Endothelial cell of umbilical vein (primary cell): Measurements from ENCODE around the gene CIDEA. TPM values are rescaled to one million over a fixed set of nuclear protein-coding genes. Genes with fewer than 3 reads are reported as not detected.

ENCODE experiments used
- BruUV-seq: library from RNA; stranded (reverse); fragments of 400-500 nt; replicated peaks from 2 replicates; lab custom pipeline; 2021; lab: Mats Ljungman, UMichigan
- CTCF ChIA-PET: fragments of 300-600, 350-600 bp; sonication (Branson Sonifier 250); formaldehyde crosslinking; loops from one replicate; lab custom pipeline; 2021; ENCODE audit warnings: antibody characterized with exemption, inconsistent platforms; lab: Charles Lee
- POLR2A ChIA-PET: fragments of 300-600, 350-600 bp; sonication (Branson Sonifier 250); formaldehyde crosslinking; loops from one replicate; lab custom pipeline; 2021; ENCODE audit warnings: antibody characterized with exemption, inconsistent platforms; lab: Charles Lee
- DNase-seq: peaks from one replicate; pipeline ENCODE4 v3.0.0-alpha.2; 2011; ENCODE audit warnings: low read depth, low spot score
- FAIRE-seq: peaks from 2 replicates; lab custom pipeline; 2011; peaks lifted over from hg19 to GRCh38; lab: Jason Lieb, UNC
- H2AFZ ChIP-seq: 2 replicates; pipeline ENCODE4 v1.6.0; 2012; ENCODE audit warnings: low read depth, low read length, control low read depth, inconsistent platforms
- H3K27ac ChIP-seq: 2 replicates; pipeline ENCODE4 v1.5.1; 2011; ENCODE audit warnings: low read depth, mild to moderate bottlenecking, control low read depth, low read length, moderate library complexity; ENCODE audit not compliant: insufficient read depth
- H3K27me3 ChIP-seq, 2 experiments: 2 replicates each; pipeline versions ENCODE4 v1.6.0 to v1.6.1; 2011; ENCODE audit warnings: low read length in 2 of 2, mixed read lengths in 1 of 2; ENCODE audit not compliant: control insufficient read depth in 2 of 2, insufficient read depth in 2 of 2
- H3K36me3 ChIP-seq, 2 experiments: 2 replicates in 1 of 2; 3 replicates in 1 of 2; pipeline ENCODE4 v1.5.1; 2011; ENCODE audit warnings: low read length in 2 of 2, mild to moderate bottlenecking in 1 of 2, moderate library complexity in 1 of 2; ENCODE audit not compliant: control insufficient read depth in 2 of 2, insufficient read depth in 2 of 2; ENCODE audit errors: extremely low read depth in 1 of 2
- H3K4me1 ChIP-seq: 3 replicates; pipeline ENCODE4 v1.5.1; 2011; ENCODE audit warnings: mild to moderate bottlenecking, low read length; ENCODE audit not compliant: control insufficient read depth, insufficient read depth; ENCODE audit errors: extremely low read depth
- H3K4me2 ChIP-seq: 2 replicates; pipeline ENCODE4 v1.6.1; 2011; ENCODE audit warnings: low read length, control low read depth, mixed read lengths; ENCODE audit not compliant: insufficient read depth
- H3K4me3 ChIP-seq, 3 experiments: fragments of 200-600 bp in 1 of 3; sonication (generic), shearing (Covaris generic) in 1 of 3; replicated peaks in 1 of 3; 2 replicates each; pipeline ENCODE4 v1.5.1; 2011 to 2016; ENCODE audit warnings: control low read depth in 3 of 3, low read length in 3 of 3, mild to moderate bottlenecking in 2 of 3, inconsistent platforms in 1 of 3, low read depth in 1 of 3, moderate library complexity in 1 of 3; ENCODE audit not compliant: insufficient read depth in 1 of 3
- H3K79me2 ChIP-seq: 2 replicates; pipeline ENCODE4 v1.6.0; 2012; ENCODE audit warnings: low read length, inconsistent platforms; ENCODE audit not compliant: control insufficient read depth, insufficient read depth
- H3K9ac ChIP-seq: replicated peaks from 2 replicates; pipeline ENCODE3; 2011; ENCODE audit warnings: low read length, control low read depth; ENCODE audit not compliant: insufficient read depth; ENCODE audit errors: extremely low read depth
- H3K9me1 ChIP-seq: replicated peaks from 3 replicates; pipeline ENCODE4 v1.6.0; 2011; ENCODE audit warnings: mild to moderate bottlenecking, low read length; ENCODE audit not compliant: control insufficient read depth, insufficient read depth; ENCODE audit errors: extremely low read depth
- H3K9me3 ChIP-seq: replicated peaks from 2 replicates; pipeline ENCODE4 v1.5.1; 2012; ENCODE audit warnings: low read length, inconsistent platforms; ENCODE audit not compliant: control insufficient read depth, insufficient read depth
- H4K20me1 ChIP-seq: replicated peaks from 2 replicates; pipeline ENCODE3; 2011; ENCODE audit warnings: mild to moderate bottlenecking, low read length; ENCODE audit not compliant: control insufficient read depth, insufficient read depth; ENCODE audit errors: extremely low read depth
- CTCF ChIP-seq, 2 donors: IDR thresholded peaks; 1 replicate in 1 of 2; 2 replicates in 1 of 2; pipeline ENCODE4 v1.5.1; 2011; ENCODE audit warnings: low read length in 2 of 2, mild to moderate bottlenecking in 2 of 2, moderate library complexity in 2 of 2, control low read depth in 1 of 2, inconsistent platforms in 1 of 2, low read depth in 1 of 2; ENCODE audit not compliant: insufficient read depth in 1 of 2; ENCODE audit errors: extremely low read depth in 1 of 2
- EZH2 ChIP-seq: IDR thresholded peaks from 2 replicates; pipeline ENCODE4 v1.6.1; 2012; ENCODE audit warnings: borderline replicate concordance, low read depth, mild to moderate bottlenecking, moderate library complexity, low read length, inconsistent platforms; ENCODE audit not compliant: severe bottlenecking
- FOS ChIP-seq: IDR thresholded peaks from 2 replicates; pipeline ENCODE4 v1.6.1; 2011; ENCODE audit warnings: mild to moderate bottlenecking, low read length, moderate library complexity, borderline replicate concordance; ENCODE audit not compliant: insufficient read depth
- GATA2 ChIP-seq: IDR thresholded peaks from 2 replicates; pipeline ENCODE4 v1.7.0; 2011; ENCODE audit warnings: low read depth, mild to moderate bottlenecking, moderate library complexity, mixed read lengths, low read length; ENCODE audit not compliant: insufficient read length, insufficient read depth
- JUN ChIP-seq: IDR thresholded peaks from 2 replicates; pipeline ENCODE4 v1.6.1; 2011; ENCODE audit warnings: borderline replicate concordance, low read depth; ENCODE audit not compliant: insufficient read length, insufficient read depth
- MAX ChIP-seq: IDR thresholded peaks from 2 replicates; pipeline ENCODE4 v1.6.1; 2011; ENCODE audit not compliant: insufficient read depth, insufficient read length
- MYC ChIP-seq: IDR thresholded peaks from one replicate; pipeline ENCODE4 v1.6.1; 2011; ENCODE audit warnings: mild to moderate bottlenecking, low read depth, low read length
- POLR2A ChIP-seq: IDR thresholded peaks from 2 replicates; pipeline ENCODE4 v1.6.1; 2012; ENCODE audit warnings: low read depth, mild to moderate bottlenecking, control low read depth, low read length
- POLR2AphosphoS5 ChIP-seq: IDR thresholded peaks from 2 replicates; pipeline ENCODE4 v1.6.1; 2012; ENCODE audit warnings: low read depth, mild to moderate bottlenecking, control low read depth, low read length, moderate library complexity; ENCODE audit not compliant: insufficient read depth
- dilution Hi-C: fragments of 300-500 bp; cut with MboI; formaldehyde crosslinking; loops from one replicate; pipeline ENCODE4 v1.15.0; 2019; ENCODE audit warnings: low sequenced_read_pairs; ENCODE audit not compliant: extremely low pct_ligation_motif_present
- intact Hi-C: fragments of 100-400 bp; cut with micrococcal nuclease; formaldehyde crosslinking; loops from one replicate; pipeline ENCODE4 v1.10.0; 2022
- polyA plus RNA-seq, 4 experiments: library from polyadenylated mRNA; depleted of rRNA in 3 of 4; stranded (reverse) in 3 of 4; unstranded in 1 of 4; fragments of >200 nt; gene quantifications; 2 replicates each; pipeline versions ENCODE4 v1.2.1 to v1.2.3, GENCODE V29; 2011 to 2012; ENCODE audit warnings: missing spikeins in 1 of 4
- total RNA-seq: library from RNA; stranded (reverse); gene quantifications from 2 replicates; pipeline ENCODE4 v1.2.3, GENCODE V29; 2021

CIDEA gene
- total and polyA plus RNA-seq, 2 donors (not counting 3 experiments of a cell fraction or from before 2014, with no cell fraction given): 0.42 TPM; not detected in 1

- Histone ChIP-seq H3K27ac (no peak overlapping the region), H3K4me1 (no peaks in the 10 kb centered on the region), H3K4me3 (no peak overlapping the region), H3K79me2 (peaks cover 39% of the 10 kb centered on the region), H4K20me1 (peaks cover 5% of the 10 kb centered on the region), H3K9ac (no peak overlapping the region), H3K36me3 (peaks cover 21 to 30% of the 10 kb centered on the region in 2 experiments), H3K9me3 (no peaks in the 10 kb centered on the region), H2AFZ (no peak overlapping the region), H3K4me2 (no peak overlapping the region), H3K9me1 (no peaks in the 10 kb centered on the region), H3K27me3 (no peaks in the 10 kb centered on the region)
- dilution Hi-C loops (no loop called here), intact Hi-C loops (no loop called here)
- CTCF ChIA-PET: interaction anchor here (0.9 kb wide), 1 partner anchor 53 kb away, joined by 3 read pairs; no protein-coding TSS in a partner anchor
- TF ChIP-seq GATA2 (no peak), MAX (no peak), POLR2A (no peak), MYC (no peak), JUN (no peak), CTCF (IDR thresholded peaks at IDR 0.05; ENCODE audit: extremely low read depth in 1 of 2, insufficient read depth in 1 of 2, low read depth in 1 of 2, low read length in 2 of 2) (no peak), FOS (no peak), EZH2 (no peak), POLR2AphosphoS5 (no peak)
- no TSS peak for BruUV-seq
- POLR2A ChIA-PET: no interaction called here
- FAIRE-seq (no peak), DNase-seq (no peak)
Measured at GRCh38 chr18:12324991-12325725, 71.0 kb downstream of the CIDEA start.
